SKM-1 (cell line): Measurements from ENCODE around the gene CSNK1G1.
"Not testable (repeated sequence)": the region's sequence is repeated elsewhere in the genome, so short reads cannot be mapped to it uniquely, and the experiment has no call there.

Experiments used
- DNase-seq: peaks from one replicate; lab custom pipeline; 2025; ENCODE audit not compliant: unreplicated experiment; lab: John Stamatoyannopoulos, UW

CSNK1G1 gene

GRCh38 chr15:64246364-64247189 is 109.4 kb downstream of the CSNK1G1 start:
- DNase-seq = no peak

- no peak for DNase-seq
Measured at GRCh38 chr15:64245405-64245804, 110.6 kb downstream of the CSNK1G1 start.

- DNase-seq = no peak
Measured at GRCh38 chr15:64237677-64238076, 118.3 kb downstream of the CSNK1G1 start.

- no peak for DNase-seq
Measured at GRCh38 chr15:64236156-64236894, 119.6 kb downstream of the CSNK1G1 start.

- DNase-seq = no peak
Measured at GRCh38 chr15:64235552-64235951, 120.4 kb downstream of the CSNK1G1 start.

GRCh38 chr15:64233299-64233698 is 122.7 kb downstream of the CSNK1G1 start:
- DNase-seq = no peak

GRCh38 chr15:64232400-64232799 is 123.6 kb downstream of the CSNK1G1 start:
- no peak for DNase-seq

- DNase-seq = no peak
Measured at GRCh38 chr15:64229129-64229724, 126.7 kb downstream of the CSNK1G1 start.

GRCh38 chr15:64225804-64226203 is 130.2 kb downstream of the CSNK1G1 start:
- DNase-seq = no peak

GRCh38 chr15:64224511-64224910 is 131.5 kb downstream of the CSNK1G1 start:
- no peak for DNase-seq

- DNase-seq = no peak
Measured at GRCh38 chr15:64223882-64224281, 132.1 kb downstream of the CSNK1G1 start.

GRCh38 chr15:64222573-64223366 is 133.2 kb downstream of the CSNK1G1 start:
- DNase-seq = no peak

GRCh38 chr15:64221911-64222310 is 134.1 kb downstream of the CSNK1G1 start:
- not testable (repeated sequence) for DNase-seq

- DNase-seq = not testable (repeated sequence)
Measured at GRCh38 chr15:64217429-64217750, 138.6 kb downstream of the CSNK1G1 start.

- DNase-seq = no peak
Measured at GRCh38 chr15:64216730-64217428, 139.1 kb downstream of the CSNK1G1 start.

- DNase-seq = no peak
Measured at GRCh38 chr15:64216196-64216595, 139.8 kb downstream of the CSNK1G1 start.

GRCh38 chr15:64213646-64214045 is 142.3 kb downstream of the CSNK1G1 start:
- DNase-seq = no peak

GRCh38 chr15:64211696-64212095 is 144.3 kb downstream of the CSNK1G1 start:
- DNase-seq = no peak

GRCh38 chr15:64210371-64210770 is 145.6 kb downstream of the CSNK1G1 start:
- DNase-seq = no peak

GRCh38 chr15:64209680-64210334 is 146.2 kb downstream of the CSNK1G1 start:
- no peak for DNase-seq
